WTC11 (cell line): ENCODE data around the gene PLD1. TPM values are rescaled to one million over a fixed set of nuclear protein-coding genes. Genes with fewer than 3 reads are reported as not detected.

Experiments used
- ATAC-seq: fragments of 200-7000 bp; cut with Tn5 transposase; 2 replicates; pipeline ENCODE4 v1.10.0; 2021; ENCODE audit warnings: mild to moderate bottlenecking, moderate library complexity
- CTCF ChIA-PET: fragments of 300-600 bp; sonication (Branson Sonifier 250); formaldehyde crosslinking; loops from one replicate; lab custom pipeline; 2021; ENCODE audit warnings: antibody characterized with exemption; lab: Charles Lee
- POLR2A ChIA-PET: fragments of 350-600 bp; sonication (Branson Sonifier 250); formaldehyde crosslinking; loops from one replicate; lab custom pipeline; 2021; ENCODE audit warnings: antibody characterized with exemption; lab: Charles Lee
- DNase-seq: peaks from one replicate; pipeline ENCODE4 v3.0.0; 2021; ENCODE audit warnings: low spot score
- H3K27ac Mint-ChIP-seq: 2 replicates; pipeline ENCODE4 v1.8.0; 2021; ENCODE audit warnings: mixed read lengths
- H3K27me3 Mint-ChIP-seq: 2 replicates; pipeline ENCODE4 v1.8.0; 2021; ENCODE audit warnings: low read depth, mild to moderate bottlenecking, moderate library complexity, mixed read lengths
- H3K36me3 Mint-ChIP-seq: 2 replicates; pipeline ENCODE4 v1.8.0; 2021; ENCODE audit warnings: mixed read lengths
- H3K4me1 Mint-ChIP-seq: 2 replicates; pipeline ENCODE4 v1.8.0; 2022; ENCODE audit warnings: mixed read lengths
- H3K4me3 Mint-ChIP-seq: 2 replicates; pipeline ENCODE4 v1.8.0; 2021; ENCODE audit warnings: mild to moderate bottlenecking, moderate library complexity, mixed read lengths
- H3K9me3 Mint-ChIP-seq: 2 replicates; pipeline ENCODE4 v1.8.0; 2021; ENCODE audit warnings: mixed read lengths
- CBFB ChIP-seq: sonication (generic); formaldehyde crosslinking; IDR thresholded peaks from 2 replicates; pipeline ENCODE4 v1.8.1; 2022; ENCODE audit warnings: mild to moderate bottlenecking, low read depth, missing genetic modification reagents
- E2F4 ChIP-seq: sonication (generic); formaldehyde crosslinking; IDR thresholded peaks from 2 replicates; pipeline ENCODE4 v1.8.1; 2022; ENCODE audit warnings: low read depth, mild to moderate bottlenecking, moderate library complexity, missing genetic modification reagents, borderline replicate concordance
- EMX1 ChIP-seq: fragments of 250-450 bp; sonication (Bioruptor Pico); IDR thresholded peaks from 2 replicates; pipeline ENCODE4 v1.8.0; 2021; ENCODE audit warnings: mild to moderate bottlenecking
- FOXP1 ChIP-seq: sonication (generic); formaldehyde crosslinking; IDR thresholded peaks from 2 replicates; pipeline ENCODE4 v1.8.0; 2022; ENCODE audit warnings: missing genetic modification reagents, mild to moderate bottlenecking, moderate library complexity, borderline replicate concordance
- FOXP4 ChIP-seq: sonication (generic); formaldehyde crosslinking; IDR thresholded peaks from 2 replicates; pipeline ENCODE4 v1.8.0; 2022; ENCODE audit warnings: mild to moderate bottlenecking, missing genetic modification reagents
- GABPB1 ChIP-seq: sonication (generic); formaldehyde crosslinking; IDR thresholded peaks from 2 replicates; pipeline ENCODE4 v1.8.1; 2023; ENCODE audit warnings: mild to moderate bottlenecking, missing genetic modification reagents
- NFYB ChIP-seq: sonication (generic); formaldehyde crosslinking; conservative IDR thresholded peaks from 2 replicates; pipeline ENCODE4 v1.8.0; 2022; ENCODE audit warnings: low read depth, missing genetic modification reagents
- NR2C2 ChIP-seq: sonication (generic); formaldehyde crosslinking; IDR thresholded peaks from 2 replicates; pipeline ENCODE4 v1.8.0; 2022; ENCODE audit warnings: mild to moderate bottlenecking, missing genetic modification reagents
- PRRX2 ChIP-seq: fragments of 250-450 bp; sonication (Bioruptor Pico); IDR thresholded peaks from 2 replicates; pipeline ENCODE4 v1.8.0; 2021; ENCODE audit warnings: mild to moderate bottlenecking
- TEAD4 ChIP-seq: sonication (generic); formaldehyde crosslinking; IDR thresholded peaks from 2 replicates; pipeline ENCODE4 v1.8.0; 2022; ENCODE audit warnings: mild to moderate bottlenecking, missing genetic modification reagents
- ZNF121 ChIP-seq: sonication (generic); formaldehyde crosslinking; IDR thresholded peaks from 2 replicates; pipeline ENCODE4 v1.8.0; 2023; ENCODE audit warnings: missing genetic modification reagents
- ZNF396 ChIP-seq: fragments of 250-450 bp; sonication (Bioruptor Pico); IDR thresholded peaks from 2 replicates; pipeline ENCODE4 v1.8.0; 2021; ENCODE audit warnings: mild to moderate bottlenecking, moderate library complexity, borderline replicate concordance
- ZNF423 ChIP-seq: fragments of 250-450 bp; sonication (Bioruptor Pico); IDR thresholded peaks from 2 replicates; pipeline ENCODE4 v2.1.2; 2022; ENCODE audit warnings: mild to moderate bottlenecking, moderate library complexity
- ZNF512 ChIP-seq: sonication (generic); formaldehyde crosslinking; IDR thresholded peaks from 2 replicates; pipeline ENCODE4 v1.8.1; 2022; ENCODE audit warnings: missing genetic modification reagents, borderline replicate concordance
- total RNA-seq: library from RNA; stranded (reverse); gene quantifications from 3 replicates; pipeline ENCODE4 v1.2.3, GENCODE V29; 2021
- TF ChIP-seq, protein P1 (sequence below): fragments of 250-450 bp; sonication (Bioruptor Pico); IDR thresholded peaks from 2 replicates; pipeline ENCODE4 v1.9.0; 2021; ENCODE audit warnings: mild to moderate bottlenecking
- TF ChIP-seq, protein P2 (sequence below): sonication (generic); formaldehyde crosslinking; IDR thresholded peaks from 2 replicates; pipeline ENCODE4 v1.8.1; 2023; ENCODE audit warnings: mild to moderate bottlenecking, missing genetic modification reagents, moderate library complexity

The PLD1 gene
- total RNA-seq, 1 experiment from 2014 or later = 4.0 TPM

- no peak for ATAC-seq
- no peak overlapping the region for H3K27ac Mint-ChIP-seq
Observed at GRCh38 chr3:171606151-171606751, 204.0 kb downstream of the PLD1 start.

GRCh38 chr3:171604370-171604769 lies 205.9 kb downstream of the PLD1 start:
- Mint-ChIP-seq H3K4me3 (no peak overlapping the region), H3K36me3 (no peaks in the 10 kb centered on the region), H3K27me3 (no peaks in the 10 kb centered on the region), H3K27ac (no peak overlapping the region), H3K9me3 (no peaks in the 10 kb centered on the region), H3K4me1 (no peaks in the 10 kb centered on the region)
- DNase-seq (no peak), ATAC-seq (no peak)
- TF ChIP-seq, protein P1, sequence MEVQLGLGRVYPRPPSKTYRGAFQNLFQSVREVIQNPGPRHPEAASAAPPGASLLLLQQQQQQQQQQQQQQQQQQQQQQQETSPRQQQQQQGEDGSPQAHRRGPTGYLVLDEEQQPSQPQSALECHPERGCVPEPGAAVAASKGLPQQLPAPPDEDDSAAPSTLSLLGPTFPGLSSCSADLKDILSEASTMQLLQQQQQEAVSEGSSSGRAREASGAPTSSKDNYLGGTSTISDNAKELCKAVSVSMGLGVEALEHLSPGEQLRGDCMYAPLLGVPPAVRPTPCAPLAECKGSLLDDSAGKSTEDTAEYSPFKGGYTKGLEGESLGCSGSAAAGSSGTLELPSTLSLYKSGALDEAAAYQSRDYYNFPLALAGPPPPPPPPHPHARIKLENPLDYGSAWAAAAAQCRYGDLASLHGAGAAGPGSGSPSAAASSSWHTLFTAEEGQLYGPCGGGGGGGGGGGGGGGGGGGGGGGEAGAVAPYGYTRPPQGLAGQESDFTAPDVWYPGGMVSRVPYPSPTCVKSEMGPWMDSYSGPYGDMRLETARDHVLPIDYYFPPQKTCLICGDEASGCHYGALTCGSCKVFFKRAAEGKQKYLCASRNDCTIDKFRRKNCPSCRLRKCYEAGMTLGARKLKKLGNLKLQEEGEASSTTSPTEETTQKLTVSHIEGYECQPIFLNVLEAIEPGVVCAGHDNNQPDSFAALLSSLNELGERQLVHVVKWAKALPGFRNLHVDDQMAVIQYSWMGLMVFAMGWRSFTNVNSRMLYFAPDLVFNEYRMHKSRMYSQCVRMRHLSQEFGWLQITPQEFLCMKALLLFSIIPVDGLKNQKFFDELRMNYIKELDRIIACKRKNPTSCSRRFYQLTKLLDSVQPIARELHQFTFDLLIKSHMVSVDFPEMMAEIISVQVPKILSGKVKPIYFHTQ (CRISPR knock-in tag) = no peak
- TF ChIP-seq, protein P2, sequence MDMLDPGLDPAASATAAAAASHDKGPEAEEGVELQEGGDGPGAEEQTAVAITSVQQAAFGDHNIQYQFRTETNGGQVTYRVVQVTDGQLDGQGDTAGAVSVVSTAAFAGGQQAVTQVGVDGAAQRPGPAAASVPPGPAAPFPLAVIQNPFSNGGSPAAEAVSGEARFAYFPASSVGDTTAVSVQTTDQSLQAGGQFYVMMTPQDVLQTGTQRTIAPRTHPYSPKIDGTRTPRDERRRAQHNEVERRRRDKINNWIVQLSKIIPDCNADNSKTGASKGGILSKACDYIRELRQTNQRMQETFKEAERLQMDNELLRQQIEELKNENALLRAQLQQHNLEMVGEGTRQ (CRISPR knock-in tag) = no peak
- no peak for TF ChIP-seq ZNF512 (CRISPR knock-in tag)
- TF ChIP-seq ZNF423 (CRISPR knock-in tag) = no peak
- no peak for TF ChIP-seq NFYB (CRISPR knock-in tag)
- TF ChIP-seq FOXP1 (CRISPR knock-in tag) = no peak
- TF ChIP-seq PRRX2 (CRISPR knock-in tag) = no peak
- TF ChIP-seq EMX1 (CRISPR knock-in tag) = no peak
- TF ChIP-seq CBFB (CRISPR knock-in tag) = no peak
- no peak for TF ChIP-seq E2F4
- TF ChIP-seq NR2C2 = no peak
- no peak for TF ChIP-seq ZNF396 (CRISPR knock-in tag)
- TF ChIP-seq FOXP4 (CRISPR knock-in tag) = no peak
- TF ChIP-seq GABPB1 (CRISPR knock-in tag) = no peak
- TF ChIP-seq TEAD4 = no peak
- CTCF ChIA-PET = interaction anchor here (0.8 to 2.5 kb wide), 3 partner anchors 10 to 926 kb away, joined by 3 to 27 read pairs (median 4); no protein-coding TSS in a partner anchor
- POLR2A ChIA-PET = no interaction called here

More at GRCh38 chr3:171606151-171606751, 204.0 kb downstream of the PLD1 start:
- CTCF ChIA-PET = interaction anchor here (1.8 to 2.5 kb wide), 2 partner anchors 8 to 855 kb away, joined by 4 to 27 read pairs; no protein-coding TSS in a partner anchor
- Mint-ChIP-seq H3K9me3 (no peaks in the 10 kb centered on the region), H3K36me3 (no peaks in the 10 kb centered on the region), H3K4me1 (no peaks in the 10 kb centered on the region), H3K4me3 (no peak overlapping the region), H3K27me3 (no peaks in the 10 kb centered on the region)
- POLR2A ChIA-PET = no interaction called here
- TF ChIP-seq ZNF121 (CRISPR knock-in tag) = no peak
- no peak for DNase-seq
